Measurements from ENCODE around the gene URB1. TPM values are rescaled to one million over a fixed set of nuclear protein-coding genes. Genes with fewer than 3 reads are reported as not detected.

URB1 gene
- total RNA-seq, 1 donor from 2014 or later: 24.4 TPM

DNA sequence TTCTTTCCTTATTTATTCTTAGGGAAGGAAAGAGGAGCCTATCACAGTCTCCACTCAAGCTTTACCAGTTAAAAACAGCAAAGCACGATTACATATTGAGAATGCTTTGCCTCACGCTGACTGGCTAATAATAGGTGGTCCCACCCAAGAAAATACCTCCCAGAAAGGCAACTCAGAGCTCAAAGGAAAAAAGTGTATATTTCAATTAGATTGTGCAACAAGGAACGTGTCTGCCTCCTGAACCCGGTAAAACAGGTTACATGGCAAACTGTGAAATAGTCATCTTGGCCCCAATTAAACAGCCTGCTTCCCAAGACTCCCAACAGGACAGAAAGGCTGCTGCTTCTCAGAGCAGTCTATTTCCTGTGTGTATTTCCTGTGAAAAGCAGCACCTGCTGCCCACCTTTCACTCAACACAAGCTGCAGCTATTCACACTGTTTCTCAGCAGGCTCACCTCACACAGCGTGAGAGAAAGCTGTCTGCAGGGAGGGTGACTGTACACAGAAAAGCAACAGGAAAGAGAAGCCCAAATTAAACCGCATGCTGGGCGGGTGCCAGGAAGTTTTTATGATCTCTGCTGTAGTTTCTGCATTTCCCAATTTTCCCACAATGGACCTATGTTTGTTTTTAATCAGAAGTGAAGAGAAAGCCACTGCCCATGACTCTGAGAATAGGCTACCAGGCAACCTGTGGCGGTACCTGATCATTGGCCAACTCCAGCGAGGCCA is 44.0 kb downstream of the URB1 start:
- intact Hi-C loops (cut with micrococcal nuclease): no loop called here

DNA sequence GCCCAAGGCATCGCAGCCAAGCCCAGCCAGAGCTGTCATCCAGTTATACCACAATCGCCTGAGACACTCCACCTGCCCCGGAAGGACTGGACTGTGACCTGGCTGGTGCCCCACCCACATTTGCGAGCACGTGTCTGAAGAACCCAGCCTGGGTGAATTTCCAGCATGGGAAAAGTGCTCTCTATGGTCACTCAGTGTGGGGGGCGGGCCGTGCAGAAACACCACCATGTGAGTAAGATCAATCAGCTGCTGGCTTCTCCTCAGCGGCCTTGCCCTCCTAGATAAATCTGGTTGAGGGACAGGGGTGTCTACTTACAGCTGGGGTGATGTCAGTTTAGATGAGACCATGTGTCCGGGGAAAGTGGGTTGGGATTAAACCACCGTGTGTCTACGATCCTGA is 44.8 kb downstream of the URB1 start:
- intact Hi-C loops (cut with micrococcal nuclease): no loop called here

GRCh38 chr21:32347351-32347750 is 45.5 kb downstream of the URB1 start:
- intact Hi-C loops (cut with micrococcal nuclease): no loop called here

DNA sequence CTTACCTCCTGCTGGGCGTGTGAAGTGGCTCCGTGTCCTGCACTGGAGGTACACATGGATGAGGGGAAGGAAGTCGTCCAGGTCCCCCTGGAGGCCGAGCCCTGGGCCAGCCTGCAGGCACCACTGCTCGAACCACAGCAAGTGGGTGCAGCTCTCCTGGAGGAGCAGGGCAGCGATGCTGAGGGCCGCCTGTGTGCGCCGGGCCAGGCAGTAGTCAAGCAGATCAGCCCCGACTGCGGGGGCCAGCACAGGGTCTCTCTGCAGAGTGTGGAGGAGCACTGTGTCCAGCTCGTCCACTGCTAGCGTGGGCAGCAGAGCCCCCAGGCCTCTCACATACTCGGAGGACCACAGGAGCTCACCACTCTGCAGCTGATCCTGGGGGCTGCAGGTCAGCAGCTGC is 45.9 kb downstream of the URB1 start:
- intact Hi-C loops (cut with micrococcal nuclease): no loop called here

DNA sequence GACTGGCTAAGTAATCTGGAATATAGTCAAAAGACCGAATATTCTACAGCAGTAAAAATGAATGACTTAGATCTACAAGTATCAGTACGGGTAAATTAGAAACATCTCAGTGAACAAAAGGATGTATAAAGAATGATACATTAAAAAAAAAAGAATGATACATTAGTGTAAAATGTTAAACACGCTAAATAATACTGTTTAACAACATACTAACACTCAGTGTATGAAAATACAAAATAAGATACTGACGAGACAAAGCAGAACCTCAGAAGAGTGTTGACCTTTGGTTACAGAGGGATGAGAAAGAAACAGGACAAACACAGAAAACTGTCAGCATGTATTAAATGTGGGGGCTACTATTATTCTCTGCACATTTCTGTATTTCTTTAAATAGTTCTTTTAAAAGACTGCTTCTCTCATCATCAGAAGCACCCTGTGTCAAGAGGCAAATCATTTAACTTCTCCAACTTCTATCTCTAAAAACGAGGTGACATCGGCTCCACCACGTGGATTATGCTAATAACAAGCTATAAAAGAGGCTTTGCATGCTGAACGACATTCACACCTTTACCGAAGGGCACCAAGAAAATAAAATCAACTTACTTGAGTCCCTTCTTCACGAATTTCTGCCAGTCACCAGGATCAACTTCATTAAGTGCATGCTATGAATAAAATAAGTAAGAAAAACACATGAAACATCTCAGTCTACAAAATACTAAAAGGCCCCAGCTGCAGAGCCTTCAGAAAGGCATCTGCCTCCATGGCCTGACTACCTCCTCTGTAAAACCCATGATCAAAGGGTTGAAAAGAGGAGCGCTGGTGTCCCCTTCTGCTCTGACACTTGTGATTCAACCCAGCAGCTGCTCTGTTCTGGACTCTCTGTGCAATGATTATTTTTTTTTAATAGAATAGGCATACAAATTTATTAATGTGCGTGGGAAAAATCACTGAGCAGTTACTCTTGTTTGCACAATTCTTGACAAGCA is 51.7 kb downstream of the URB1 start:
- intact Hi-C loops (cut with micrococcal nuclease): no loop called here

GRCh38 chr21:32338209-32338921 is 54.4 kb downstream of the URB1 start:
- intact Hi-C loops (cut with micrococcal nuclease): no loop called here

DNA sequence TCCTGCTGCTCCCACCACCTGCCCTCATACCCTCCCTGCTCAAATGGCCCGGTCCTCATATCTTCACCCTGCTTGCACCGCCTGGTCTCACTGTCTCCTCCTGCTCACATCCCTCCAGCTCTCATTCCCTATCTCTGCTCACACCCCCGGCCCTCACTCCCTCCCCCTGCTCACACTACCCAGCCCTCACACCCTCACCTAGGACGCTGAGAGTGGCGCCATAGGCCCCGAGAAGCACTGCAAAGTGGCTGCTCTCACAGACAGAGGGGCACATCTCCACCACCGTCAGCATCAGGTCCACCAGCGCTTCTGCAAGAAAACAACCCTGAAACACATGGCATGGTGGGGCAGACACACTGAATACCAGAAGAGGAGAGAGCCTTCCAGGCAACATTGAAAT is 55.6 kb downstream of the URB1 start:
- intact Hi-C loops (cut with micrococcal nuclease): no loop called here

DNA sequence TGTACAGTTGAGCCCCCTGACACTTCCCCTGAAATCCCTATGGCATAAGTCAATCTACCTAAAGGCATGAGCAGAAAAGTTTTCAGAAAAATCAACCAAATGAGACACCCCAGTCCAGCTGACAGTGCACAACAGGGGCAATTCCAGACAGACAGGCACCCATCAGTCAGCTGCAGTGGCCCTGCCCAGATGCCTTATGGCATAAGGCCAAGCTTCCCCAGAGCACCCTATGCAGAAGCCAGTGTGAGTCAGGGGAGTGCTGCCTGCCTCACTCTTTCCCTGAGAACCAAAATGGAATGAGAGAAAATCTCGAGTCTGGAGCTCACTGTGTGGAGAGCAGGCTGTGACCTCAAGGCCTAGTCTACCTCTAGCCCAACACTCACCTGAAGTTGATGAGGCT is 56.1 kb downstream of the URB1 start:
- intact Hi-C loops (cut with micrococcal nuclease): no loop called here

GRCh38 chr21:32335601-32336575 is 56.9 kb downstream of the URB1 start:
- intact Hi-C loops (cut with micrococcal nuclease): no loop called here

DNA sequence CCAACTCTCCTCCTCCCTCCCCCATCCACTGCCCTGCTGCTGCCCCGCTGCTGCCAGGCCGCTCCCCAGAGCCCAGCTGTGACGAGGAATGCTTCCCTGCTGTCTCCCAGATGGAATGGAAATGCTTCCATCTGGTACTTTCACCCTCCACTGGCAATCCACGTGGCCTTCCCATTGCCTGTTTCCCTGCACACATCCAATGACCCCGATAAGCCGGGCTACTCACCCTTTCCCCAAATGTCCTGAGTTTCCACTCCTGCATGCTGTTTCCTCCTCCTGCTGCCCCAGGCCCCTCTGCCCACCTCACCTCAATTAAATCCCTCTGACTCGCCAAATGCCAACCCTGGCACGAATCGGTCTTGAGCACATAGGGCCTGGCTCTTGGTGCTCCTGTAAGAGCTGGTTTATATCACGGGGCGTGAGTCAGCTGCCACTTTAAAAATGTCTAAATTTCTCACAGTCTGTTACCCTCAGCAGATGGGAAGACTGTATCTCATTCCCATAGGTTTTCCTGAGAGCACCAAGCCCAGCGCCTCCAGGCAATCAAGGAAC is 57.8 kb downstream of the URB1 start:
- intact Hi-C loops (cut with micrococcal nuclease): no loop called here

DNA sequence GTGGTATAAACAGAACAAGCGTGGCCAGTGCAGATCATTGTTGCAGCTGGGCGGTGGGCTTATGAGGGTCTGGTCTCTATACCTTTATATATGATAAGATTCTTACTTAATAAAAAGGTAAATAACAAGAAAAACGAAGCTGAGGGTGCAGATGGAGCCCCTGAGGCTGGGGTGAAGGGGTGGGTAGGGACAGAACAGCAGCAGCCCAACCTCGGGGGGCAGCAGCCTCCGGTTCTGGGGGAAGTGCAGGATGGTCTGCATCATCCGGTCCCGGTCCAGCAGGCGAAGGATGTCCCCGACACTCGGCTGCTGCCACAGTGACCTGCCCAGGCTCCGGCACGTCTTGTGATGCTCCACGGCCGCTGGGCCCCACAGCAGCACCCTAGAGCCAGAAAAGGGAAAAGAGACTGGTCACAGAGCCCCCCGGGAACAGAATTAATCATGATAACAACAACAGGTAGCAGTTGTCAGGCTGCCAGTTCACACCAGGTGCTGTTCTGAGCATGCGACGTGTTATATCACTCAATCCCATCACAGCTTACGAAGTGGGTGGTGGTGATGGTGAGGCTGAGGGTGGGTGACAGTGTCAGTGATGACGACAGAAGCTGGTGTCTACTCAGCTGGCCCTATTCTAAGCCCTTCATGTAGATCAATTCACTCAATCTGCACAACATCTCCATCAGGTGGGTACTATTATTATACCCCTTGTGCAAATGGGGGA is 58.7 kb downstream of the URB1 start:
- intact Hi-C loops (cut with micrococcal nuclease): no loop called here

- intact Hi-C loops (cut with micrococcal nuclease): no loop called here
These were observed 60.3 kb downstream of the URB1 start for GRCh38 chr21:32332463-32332951.

DNA sequence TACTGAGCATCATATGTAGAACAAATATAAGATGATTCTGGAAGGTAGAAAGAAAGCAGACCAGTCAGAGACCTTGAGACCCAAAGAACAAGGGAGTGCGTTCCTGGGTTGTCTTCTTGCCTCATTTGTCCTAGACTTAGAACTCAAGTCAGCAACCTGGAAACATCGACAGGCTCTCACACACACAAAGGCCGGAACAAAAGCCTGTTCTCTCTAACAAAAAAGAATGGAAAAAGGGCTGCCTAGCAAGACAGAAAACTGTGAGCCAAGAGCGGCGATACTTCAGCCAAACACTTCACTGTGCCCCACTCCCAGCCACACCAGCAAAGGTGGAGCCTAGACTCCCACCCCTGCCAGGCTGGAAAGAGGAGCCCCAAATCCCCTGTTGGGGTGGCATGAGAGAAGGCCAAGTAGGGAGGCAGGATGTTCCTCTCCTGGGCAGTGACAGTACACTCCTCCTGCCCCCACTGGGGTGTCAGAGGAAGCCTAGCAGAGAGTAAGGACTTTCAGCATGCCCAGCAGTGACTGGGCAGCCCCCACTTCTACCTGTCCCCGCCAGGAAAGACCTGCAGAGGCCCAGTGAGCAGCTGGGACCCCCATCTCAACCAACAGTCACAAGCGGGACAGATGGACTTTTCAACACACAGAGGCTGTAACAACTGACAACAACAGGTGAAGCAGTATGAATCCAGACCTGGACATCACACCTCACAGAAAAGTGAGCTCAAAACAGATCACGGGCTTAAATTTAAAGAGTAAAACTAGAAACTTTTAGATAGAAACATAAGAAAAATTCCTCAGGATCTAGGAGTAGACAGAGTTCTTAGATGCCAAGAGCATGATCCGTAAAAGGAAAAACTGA is 61.1 kb downstream of the URB1 start:
- intact Hi-C loops (cut with micrococcal nuclease): no loop called here

GRCh38 chr21:32330784-32331311 is 62.0 kb downstream of the URB1 start:
- intact Hi-C loops (cut with micrococcal nuclease): no loop called here

DNA sequence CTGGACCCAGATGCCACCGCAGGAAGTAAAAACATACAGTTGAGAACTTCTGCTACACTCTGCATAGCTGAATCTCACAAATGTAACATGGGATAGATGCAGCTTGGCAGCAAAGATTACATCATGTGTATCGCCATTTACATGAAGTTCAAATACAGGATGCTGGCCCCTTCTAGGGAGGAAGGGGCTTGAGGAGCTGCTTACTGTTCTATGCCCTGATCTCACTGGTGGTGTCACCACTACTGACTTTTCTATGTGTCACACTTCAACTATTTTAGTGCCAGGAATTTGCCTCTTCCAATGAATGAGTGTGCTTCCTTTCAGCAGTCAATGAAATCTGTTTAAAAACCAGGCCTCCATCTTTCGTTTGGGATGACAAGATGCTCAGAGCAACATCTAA is 63.0 kb downstream of the URB1 start:
- intact Hi-C loops (cut with micrococcal nuclease): no loop called here

GRCh38 chr21:32329331-32329730 is 63.5 kb downstream of the URB1 start:
- intact Hi-C loops (cut with micrococcal nuclease): no loop called here

DNA sequence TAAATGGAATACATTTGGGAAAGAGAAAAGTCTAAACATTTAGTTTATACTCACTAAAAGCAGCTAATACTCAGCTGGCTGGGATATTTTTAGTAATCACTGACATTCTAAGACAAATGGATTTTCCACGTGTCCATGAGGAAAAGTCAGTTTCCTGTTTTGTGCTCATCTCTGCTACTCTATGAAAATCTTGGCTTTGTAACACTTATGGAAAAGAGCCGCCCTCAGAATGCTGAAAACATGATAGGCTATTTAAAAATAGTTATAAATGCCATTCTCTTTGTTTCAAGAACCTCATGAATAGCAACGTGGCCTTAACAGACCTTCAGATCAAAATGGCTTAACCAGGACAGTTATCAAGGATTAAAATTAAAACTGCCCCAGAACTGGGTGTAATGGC is 64.2 kb downstream of the URB1 start:
- intact Hi-C loops (cut with micrococcal nuclease): no loop called here

GRCh38 chr21:32325706-32326105 is 67.1 kb downstream of the URB1 start:
- intact Hi-C loops (cut with micrococcal nuclease): no loop called here
